ENCODE results near the gene ALX4.

ALX4 gene

GRCh38 chr11:44338698-44339529, 29.0 kb upstream of the ALX4 start:
- in situ Hi-C loops (cut with HindIII; ENCODE audit: low sequenced_read_pairs): no loop called here
- TF ChIP-seq CTCF (IDR thresholded peaks at IDR 0.05; ENCODE audit: low read depth, low read length): no peak

GRCh38 chr11:44338026-44338425, 28.1 kb upstream of the ALX4 start:
- H3K4me3 ChIP-seq (ENCODE audit: low read depth, low read length): no peak overlapping the region
- in situ Hi-C loops (cut with HindIII; ENCODE audit: low sequenced_read_pairs): no loop called here
- no peak for DNase-seq (ENCODE audit: low read depth, low spot score)
- TF ChIP-seq CTCF (IDR thresholded peaks at IDR 0.05; ENCODE audit: low read depth, low read length): no peak

More at GRCh38 chr11:44338698-44339529, 29.0 kb upstream of the ALX4 start:
- H3K4me3 ChIP-seq (ENCODE audit: low read depth, low read length): no peak overlapping the region
- DNase-seq (ENCODE audit: low read depth, low spot score): no peak

GRCh38 chr11:44335919-44336318, 26.0 kb upstream of the ALX4 start:
- in situ Hi-C loops (cut with HindIII; ENCODE audit: low sequenced_read_pairs): no loop called here
- no peak for TF ChIP-seq CTCF (IDR thresholded peaks at IDR 0.05; ENCODE audit: low read depth, low read length)
- DNase-seq (ENCODE audit: low read depth, low spot score): no peak
- H3K4me3 ChIP-seq (ENCODE audit: low read depth, low read length): no peak overlapping the region

GRCh38 chr11:44335052-44335760, 25.3 kb upstream of the ALX4 start:
- no peak overlapping the region for H3K4me3 ChIP-seq (ENCODE audit: low read depth, low read length)
- in situ Hi-C loops (cut with HindIII; ENCODE audit: low sequenced_read_pairs): no loop called here

GRCh38 chr11:44334356-44335004, 24.5 kb upstream of the ALX4 start:
- H3K4me3 ChIP-seq (ENCODE audit: low read depth, low read length): no peak overlapping the region
- in situ Hi-C loops (cut with HindIII; ENCODE audit: low sequenced_read_pairs): no loop called here
- no peak for TF ChIP-seq CTCF (IDR thresholded peaks at IDR 0.05; ENCODE audit: low read depth, low read length)
- DNase-seq (ENCODE audit: low read depth, low spot score): no peak

More at GRCh38 chr11:44335052-44335760, 25.3 kb upstream of the ALX4 start:
- no peak for TF ChIP-seq CTCF (IDR thresholded peaks at IDR 0.05; ENCODE audit: low read depth, low read length)
- DNase-seq (ENCODE audit: low read depth, low spot score): no peak
